PFSK-1 (cell line): ENCODE measurements around the gene SOD1.

Experiments
- POLR2AphosphoS5 ChIP-seq: IDR thresholded peaks from 2 replicates; pipeline ENCODE4 v1.6.1; 2012; ENCODE audit warnings: low read depth, mild to moderate bottlenecking, control low read depth, low read length, moderate library complexity
- REST ChIP-seq, 2 experiments: IDR thresholded peaks; 2 replicates each; pipeline versions ENCODE4 v1.6.1 to v1.8.0; 2011 to 2012; ENCODE audit warnings: low read depth in 2 of 2, low read length in 2 of 2, control low read depth in 1 of 2, inconsistent platforms in 1 of 2, mild to moderate bottlenecking in 1 of 2, moderate library complexity in 1 of 2; ENCODE audit not compliant: insufficient read depth in 1 of 2
- SIN3A ChIP-seq: IDR thresholded peaks from 2 replicates; pipeline ENCODE4 v1.6.1; 2012; ENCODE audit warnings: mild to moderate bottlenecking, low read length, moderate library complexity, borderline replicate concordance; ENCODE audit not compliant: insufficient read depth
- TAF1 ChIP-seq: IDR thresholded peaks from 2 replicates; pipeline ENCODE4 v1.6.1; 2012; ENCODE audit warnings: low read length, control low read depth, borderline replicate concordance; ENCODE audit not compliant: insufficient read depth

GRCh38 chr21:31708541-31708940 is 49.0 kb downstream of the SOD1 start:
- TF ChIP-seq REST (IDR thresholded peaks at IDR 0.05; ENCODE audit: insufficient read depth in 1 of 2, low read depth in 2 of 2, low read length in 2 of 2) (no peak), TAF1 (no peak), POLR2AphosphoS5 (no peak), SIN3A (no peak)
